Measurements from ENCODE around the gene SWT1.
"Not testable (repeated sequence)": the region's sequence is repeated elsewhere in the genome, so short reads cannot be mapped to it uniquely, and the experiment has no call there.

SWT1 gene

DNA sequence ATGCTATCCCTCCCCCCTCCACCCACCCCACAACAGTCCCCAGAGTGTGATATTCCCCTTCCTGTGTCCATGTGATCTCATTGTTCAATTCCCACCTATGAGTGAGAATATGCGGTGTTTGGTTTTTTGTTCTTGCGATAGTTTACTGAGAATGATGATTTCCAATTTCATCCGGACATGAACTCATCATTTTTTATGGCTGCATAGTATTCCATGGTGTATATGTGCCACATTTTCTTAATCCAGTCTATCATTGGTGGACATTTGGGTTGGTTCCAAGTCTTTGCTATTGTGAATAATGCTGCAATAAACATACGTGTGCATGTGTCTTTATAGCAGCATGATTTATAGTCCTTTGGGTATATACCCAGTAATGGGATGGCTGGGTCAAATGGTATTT lies 95.0 kb downstream of the SWT1 start:
- not testable (repeated sequence) for DNase-seq (ENCODE audit: low read depth)

GRCh38 chr1:185252404-185252803 lies 95.4 kb downstream of the SWT1 start:
- not testable (repeated sequence) for DNase-seq (ENCODE audit: low read depth)

DNA sequence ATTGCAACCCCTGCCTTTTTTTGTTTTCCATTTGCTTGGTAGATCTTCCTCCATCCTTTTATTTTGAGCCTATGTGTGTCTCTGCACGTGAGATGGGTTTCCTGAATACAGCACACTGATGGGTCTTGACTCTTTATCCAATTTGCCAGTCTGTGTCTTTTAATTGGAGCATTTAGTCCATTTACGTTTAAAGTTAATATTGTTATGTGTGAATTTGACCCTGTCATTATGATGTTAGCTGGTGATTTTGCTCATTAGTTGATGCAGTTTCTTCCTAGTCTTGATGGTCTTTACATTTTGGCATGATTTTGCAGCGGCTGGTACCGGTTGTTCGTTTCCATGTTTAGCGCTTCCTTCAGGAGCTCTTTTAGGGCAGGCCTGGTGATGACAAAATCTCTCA lies 98.6 kb downstream of the SWT1 start:
- not testable (repeated sequence) for DNase-seq (ENCODE audit: low read depth)

- not testable (repeated sequence) for DNase-seq (ENCODE audit: low read depth)
Observed at GRCh38 chr1:185257116-185257949, 100.4 kb downstream of the SWT1 start.

- peak; percentile 51 for DNase-seq (ENCODE audit: low read depth)
Observed at GRCh38 chr1:185257950-185258208, 100.9 kb downstream of the SWT1 start.

DNA sequence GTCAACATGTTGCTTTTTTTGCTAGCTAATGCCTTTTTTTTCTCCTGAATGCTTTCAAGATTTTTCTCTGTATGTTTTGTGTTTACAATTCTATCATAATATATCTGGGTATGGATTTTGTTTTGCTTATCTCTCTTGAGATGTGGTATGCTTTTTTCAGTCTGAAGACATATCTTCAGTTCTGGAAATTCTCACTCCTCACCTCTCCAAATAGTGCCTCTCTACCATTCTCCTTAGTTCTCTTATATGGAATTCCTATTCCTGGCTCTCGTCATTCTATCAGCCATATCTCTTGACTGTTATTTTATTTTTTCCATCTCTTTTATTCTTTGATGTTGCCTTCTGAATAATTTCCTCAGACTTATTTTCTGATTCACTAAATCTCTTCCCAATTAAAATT lies 101.7 kb downstream of the SWT1 start:
- no peak for DNase-seq (ENCODE audit: low read depth)

DNA sequence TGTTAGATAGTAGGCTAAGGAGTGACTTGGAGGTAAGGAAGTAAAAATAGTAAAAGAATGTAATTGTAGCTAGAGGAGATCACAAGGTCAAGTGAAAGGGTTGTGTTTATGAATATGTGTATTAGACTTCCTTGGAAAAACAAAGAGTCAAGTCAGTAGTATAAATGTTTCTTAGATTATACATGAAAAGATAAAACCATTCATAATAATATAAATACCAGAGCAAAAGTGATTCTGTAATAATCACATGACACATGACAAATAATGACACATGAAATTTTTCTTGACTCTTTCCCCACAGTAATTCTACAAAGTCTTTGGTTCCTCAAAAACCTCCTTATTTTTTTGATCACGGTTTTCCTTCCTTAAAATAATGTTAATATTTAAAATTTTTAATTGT lies 103.6 kb downstream of the SWT1 start:
- DNase-seq (ENCODE audit: low read depth): no peak

GRCh38 chr1:185262151-185262550 lies 105.2 kb downstream of the SWT1 start:
- DNase-seq (ENCODE audit: low read depth): no peak

DNA sequence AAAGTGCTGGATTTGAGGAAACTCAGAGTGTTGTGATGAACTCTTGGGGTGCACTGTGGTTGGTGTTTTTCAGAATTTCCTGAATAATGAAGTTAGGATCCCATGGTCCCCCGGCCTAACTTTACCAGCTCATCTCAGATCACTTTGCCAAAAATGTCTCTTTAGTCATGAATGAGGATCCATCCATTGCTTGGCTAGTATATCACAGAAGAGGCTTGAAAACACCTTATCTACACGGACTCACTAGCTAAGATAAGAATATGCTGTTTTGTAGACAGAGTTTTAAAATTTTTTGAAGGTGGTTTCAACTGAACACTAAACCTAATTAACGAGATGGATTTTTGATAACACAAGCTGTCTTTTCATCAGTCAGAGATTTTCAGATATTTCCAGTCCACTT lies 106.3 kb downstream of the SWT1 start:
- DNase-seq (ENCODE audit: low read depth): no peak

- no peak for DNase-seq (ENCODE audit: low read depth)
Observed at GRCh38 chr1:185263780-185264179, 106.8 kb downstream of the SWT1 start.

DNA sequence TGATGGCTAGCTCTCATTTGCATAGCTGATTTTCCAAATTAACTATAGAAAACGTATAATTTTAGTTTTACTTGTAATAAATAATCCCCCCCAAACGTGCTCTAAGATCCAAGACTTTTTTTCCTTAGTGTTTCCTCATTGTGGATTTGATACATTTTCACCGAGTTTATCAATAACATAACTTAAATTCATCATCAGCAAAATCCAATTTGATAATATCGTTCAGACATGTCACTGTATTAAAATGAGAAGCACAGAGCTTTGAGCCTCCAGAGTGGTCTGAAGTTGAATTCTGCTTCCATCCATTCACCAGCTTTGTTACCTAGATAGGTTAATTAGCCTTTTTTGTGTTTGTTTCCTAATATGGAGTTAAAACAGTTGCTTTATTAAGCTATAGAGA lies 108.3 kb downstream of the SWT1 start:
- no peak for DNase-seq (ENCODE audit: low read depth)

GRCh38 chr1:185267301-185267700 lies 110.3 kb downstream of the SWT1 start:
- no peak for DNase-seq (ENCODE audit: low read depth)

- no peak for DNase-seq (ENCODE audit: low read depth)
Observed at GRCh38 chr1:185267701-185268100, 110.7 kb downstream of the SWT1 start.

GRCh38 chr1:185268352-185268751 lies 111.4 kb downstream of the SWT1 start:
- no peak for DNase-seq (ENCODE audit: low read depth)

DNA sequence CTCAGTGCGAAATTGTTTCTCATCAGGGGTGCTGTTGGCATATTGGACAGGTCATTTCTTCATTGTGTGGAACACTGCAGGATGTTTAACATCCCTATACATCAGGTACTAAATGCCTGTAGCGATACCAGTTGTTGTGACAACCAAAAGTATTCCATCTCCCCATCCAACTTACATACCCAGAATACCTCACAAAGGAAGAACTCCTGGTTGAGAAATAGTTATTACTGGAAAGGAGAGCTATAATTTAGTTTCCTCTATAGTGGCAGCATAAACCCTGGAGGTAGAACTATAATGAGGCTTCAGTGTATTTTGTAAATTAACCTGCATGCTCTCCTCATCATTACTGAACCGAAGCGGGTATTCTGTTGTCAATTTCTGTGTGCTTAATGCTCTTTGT lies 115.0 kb downstream of the SWT1 start:
- no peak for DNase-seq (ENCODE audit: low read depth)

DNA sequence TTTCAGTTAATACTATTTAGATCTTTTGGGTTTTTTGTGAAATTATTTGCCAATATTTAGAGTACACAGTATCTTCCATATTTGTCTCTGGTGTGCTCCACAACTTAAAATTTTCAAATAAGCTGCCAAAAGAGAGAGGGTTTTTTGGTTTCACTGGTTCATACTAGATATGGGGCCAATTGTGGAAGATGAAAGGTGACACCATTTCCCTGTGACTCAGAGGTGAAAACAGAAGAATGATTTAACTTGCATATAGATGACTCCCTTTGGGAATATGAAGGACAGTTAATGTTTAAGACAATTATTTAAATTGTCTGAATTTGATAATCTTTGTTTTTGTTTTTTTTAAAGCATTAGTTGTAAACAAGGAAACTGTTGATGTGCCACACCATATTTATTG lies 122.6 kb downstream of the SWT1 start:
- no peak for DNase-seq (ENCODE audit: low read depth)

- DNase-seq (ENCODE audit: low read depth): no peak
Observed at GRCh38 chr1:185280589-185280988, 123.6 kb downstream of the SWT1 start.

DNA sequence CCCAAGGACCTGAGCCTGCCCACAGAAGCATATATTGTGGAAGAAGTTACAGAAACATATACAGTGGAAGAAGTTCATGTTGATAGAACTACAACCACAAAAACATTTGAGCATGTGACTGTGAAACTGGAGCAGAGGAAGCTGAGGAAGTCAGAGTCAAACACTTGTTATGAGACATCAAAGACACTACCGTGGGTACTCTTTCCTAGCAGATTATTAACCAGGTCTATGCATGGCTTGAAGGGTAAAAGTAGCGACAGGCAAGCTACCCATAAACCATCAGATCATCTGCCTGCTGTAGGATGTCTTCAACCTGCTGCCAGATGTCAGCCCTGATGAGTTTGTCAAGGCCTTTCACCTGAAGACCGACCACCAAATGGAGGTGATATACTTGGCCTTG lies 124.3 kb downstream of the SWT1 start:
- no peak for DNase-seq (ENCODE audit: low read depth)

DNA sequence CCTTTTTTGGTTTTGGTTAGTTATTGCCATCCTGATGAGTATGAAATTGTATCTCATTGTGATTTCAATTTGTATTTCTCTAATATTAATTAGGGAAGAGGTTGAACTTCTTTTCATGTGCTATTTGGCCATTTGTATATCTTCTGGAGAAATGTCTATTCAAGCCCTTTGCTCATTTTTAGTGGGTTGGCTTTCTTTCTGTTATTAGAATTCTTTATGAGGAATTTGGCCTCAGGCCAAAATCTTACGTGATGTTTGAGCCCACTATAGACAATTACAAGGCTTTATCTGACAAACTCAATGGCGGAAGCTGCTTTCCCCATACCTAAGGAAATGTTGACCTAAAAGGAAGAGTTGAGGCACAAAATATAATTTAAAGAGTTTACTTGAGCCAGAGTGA lies 127.1 kb downstream of the SWT1 start:
- DNase-seq (ENCODE audit: low read depth): peak; percentile 16

- DNase-seq (ENCODE audit: low read depth): peak; percentile 47
Observed at GRCh38 chr1:185284533-185285276, 127.7 kb downstream of the SWT1 start.

- DNase-seq (ENCODE audit: low read depth): no peak
Observed at GRCh38 chr1:185287451-185287850, 130.5 kb downstream of the SWT1 start.

DNA sequence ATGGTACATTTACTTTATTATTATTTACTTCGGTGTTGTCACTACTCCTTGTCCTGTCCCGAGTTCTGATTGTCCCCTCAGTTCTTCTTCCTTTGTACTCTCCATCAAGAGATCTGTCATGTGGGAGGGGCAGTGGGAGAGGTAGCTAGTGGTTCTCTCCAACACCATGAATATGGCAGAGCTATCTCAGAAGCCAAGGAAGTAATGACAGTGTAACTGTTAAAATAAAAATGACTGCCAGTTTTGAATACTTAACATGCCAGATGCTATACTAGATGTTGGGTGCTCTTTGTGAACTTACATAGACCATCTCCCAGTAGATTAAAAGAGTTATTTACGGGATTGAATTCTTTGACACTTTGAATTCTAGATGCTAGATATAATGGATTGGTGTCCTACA lies 131.5 kb downstream of the SWT1 start:
- no peak for DNase-seq (ENCODE audit: low read depth)

GRCh38 chr1:185289880-185290279 lies 132.9 kb downstream of the SWT1 start:
- DNase-seq (ENCODE audit: low read depth): no peak

GRCh38 chr1:185291159-185291558 lies 134.2 kb downstream of the SWT1 start:
- DNase-seq (ENCODE audit: low read depth): no peak
